GM10266 (cell line): Measurements from ENCODE around the gene HAL.
"Not testable (repeated sequence)": the region's sequence is repeated elsewhere in the genome, so short reads cannot be mapped to it uniquely, and the experiment has no call there.

ENCODE experiments used
- DNase-seq: peaks from one replicate; pipeline ENCODE4 v3.0.0; 2012; ENCODE audit errors: extremely low spot score
- CTCF ChIP-seq: IDR thresholded peaks from 2 replicates; pipeline ENCODE4 v1.5.1; 2012; ENCODE audit warnings: mild to moderate bottlenecking, low read depth; ENCODE audit not compliant: control insufficient read depth, insufficient read depth; ENCODE audit errors: missing control alignments

The HAL gene

GRCh38 chr12:95975491-95975890, 20.7 kb downstream of the HAL start:
- no peak for DNase-seq
- no peak for TF ChIP-seq CTCF

DNA sequence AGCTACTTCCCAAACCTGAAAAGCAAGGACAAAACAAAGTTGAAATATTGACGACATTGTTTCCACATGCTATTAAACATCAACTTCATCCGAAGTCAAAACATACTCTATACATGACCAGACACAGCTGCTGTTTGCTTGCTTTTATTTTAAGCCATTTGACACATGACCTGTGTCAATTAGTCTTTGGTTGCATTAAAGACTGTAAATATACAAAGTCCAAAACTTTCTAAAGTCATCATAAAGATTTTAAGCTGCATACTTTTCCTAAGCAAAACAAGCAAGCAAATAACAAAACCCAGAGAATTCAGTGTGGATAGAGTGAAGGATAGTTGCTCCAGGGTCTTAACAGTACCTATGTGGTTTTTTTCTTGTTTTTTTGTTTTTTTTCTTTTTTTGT, 21.8 kb downstream of the HAL start:
- TF ChIP-seq CTCF: no peak
- DNase-seq: no peak

DNA sequence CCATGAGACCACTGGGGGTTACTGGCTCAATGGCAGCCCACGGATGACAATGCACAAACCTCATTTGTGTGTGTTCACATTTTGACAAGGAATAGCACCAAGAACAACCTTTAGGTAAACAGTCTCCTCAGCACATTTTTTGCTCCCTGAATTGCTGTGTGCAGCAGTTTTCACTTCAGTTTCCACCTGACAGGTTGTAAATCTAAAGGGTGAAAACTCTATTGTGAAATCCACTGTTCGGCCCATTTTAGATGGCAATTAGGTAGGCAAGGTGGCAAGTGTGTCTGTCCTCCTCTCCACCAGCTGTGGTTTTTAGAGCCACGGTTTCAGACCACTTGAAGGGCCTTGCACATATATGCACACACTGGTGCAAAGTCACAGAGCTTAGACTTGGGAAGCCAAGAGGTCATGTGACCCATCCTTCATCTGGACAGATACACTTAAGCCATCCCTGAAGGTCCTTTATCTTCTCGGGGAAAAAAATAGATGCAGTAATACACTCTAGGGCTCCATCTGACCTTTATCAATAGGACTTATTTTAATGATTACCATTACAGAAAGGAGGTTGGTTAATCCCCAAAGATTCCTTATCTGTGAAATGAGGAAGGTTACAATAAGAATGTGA, 23.2 kb downstream of the HAL start:
- no peak for TF ChIP-seq CTCF
- no peak for DNase-seq

- no peak for TF ChIP-seq CTCF
Observed at GRCh38 chr12:95970905-95971304, 25.2 kb downstream of the HAL start.

DNA sequence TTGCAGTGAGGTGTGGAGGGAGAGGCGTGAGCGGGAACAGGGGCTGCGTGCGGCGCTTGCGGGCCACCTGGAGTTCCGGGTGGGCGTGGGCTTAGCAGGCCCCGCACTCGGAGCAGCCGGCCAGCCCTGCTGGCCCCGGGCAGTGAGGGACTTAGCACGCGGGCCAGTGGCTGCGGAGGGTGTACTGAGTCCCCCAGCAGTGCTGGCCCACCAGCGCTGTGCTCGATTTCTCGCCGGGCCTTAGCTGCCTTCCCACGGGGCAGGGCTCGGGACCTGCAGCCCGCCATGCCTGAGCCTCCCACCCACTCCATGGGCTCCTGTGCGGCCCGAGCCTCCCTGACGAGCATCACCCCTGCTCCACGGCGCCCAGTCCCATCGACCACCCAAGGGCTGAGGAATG, 27.0 kb downstream of the HAL start:
- not testable (repeated sequence) for DNase-seq

More at GRCh38 chr12:95970905-95971304, 25.2 kb downstream of the HAL start:
- no peak for DNase-seq

DNA sequence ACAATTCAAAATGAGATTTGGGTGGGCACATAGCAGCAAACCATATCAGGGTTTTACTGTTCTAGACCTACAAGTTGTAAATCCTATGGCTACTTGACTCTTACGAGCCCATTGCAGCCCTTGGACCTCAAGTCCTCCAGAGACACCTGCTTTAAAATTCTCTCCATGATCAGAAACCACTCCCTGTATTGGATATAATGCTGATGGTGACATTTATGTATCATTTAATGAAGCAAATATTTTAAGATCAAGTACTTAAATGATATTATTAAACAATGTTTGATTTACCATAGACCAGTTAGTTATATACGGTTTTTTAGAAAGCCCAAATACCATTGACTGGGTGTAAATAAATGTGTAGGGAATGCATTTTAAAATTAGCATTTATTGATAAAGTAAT, 28.8 kb downstream of the HAL start:
- TF ChIP-seq CTCF: no peak
- no peak for DNase-seq

DNA sequence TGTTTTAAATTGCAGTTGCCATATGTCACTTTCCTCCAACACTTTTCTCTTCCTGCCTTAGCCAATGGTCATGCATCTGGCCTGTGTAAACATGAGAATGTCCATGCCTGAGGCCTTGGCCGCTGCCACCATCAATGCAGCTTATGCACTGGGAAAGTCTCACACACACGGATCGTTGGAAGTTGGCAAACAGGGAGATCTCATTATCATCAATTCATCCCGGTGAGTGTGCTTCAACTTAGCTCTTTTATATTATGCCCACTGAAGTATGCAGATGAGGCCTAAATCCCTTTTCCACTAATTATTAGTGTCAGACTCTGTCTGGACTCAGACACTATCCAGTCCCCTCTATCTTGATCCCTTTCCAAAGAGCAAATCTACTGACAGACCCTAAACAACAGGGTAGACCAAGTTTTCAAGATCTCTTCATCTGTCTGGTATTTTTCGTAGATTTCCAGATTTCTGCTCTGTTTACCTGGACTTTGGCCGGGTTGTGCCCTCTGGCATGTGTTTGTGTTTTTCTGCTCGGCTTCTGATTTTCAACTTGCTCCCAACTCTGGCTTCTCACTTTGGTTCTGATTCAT, 29.8 kb downstream of the HAL start:
- DNase-seq: no peak
- no peak for TF ChIP-seq CTCF

- peak; percentile 31 for TF ChIP-seq CTCF
- no peak for DNase-seq
Observed at GRCh38 chr12:95963096-95963495, 33.0 kb downstream of the HAL start.
